Effector memory CD8-positive, alpha-beta T cell (primary cell): Measurements from ENCODE around the gene CLEC3A.
"Not testable (repeated sequence)": the region's sequence is repeated elsewhere in the genome, so short reads cannot be mapped to it uniquely, and the experiment has no call there.

Experiments
- ATAC-seq: fragments of 150-1000 bp; cut with Tn5 transposase; replicated peaks from 2 replicates; pipeline ENCODE4 v1.10.0; 2021; ENCODE audit warnings: mild to moderate bottlenecking, moderate library complexity
- DNase-seq, 3 experiments: peaks; one replicate each; pipeline ENCODE4 v3.0.0; 2021
- H3K27ac Mint-ChIP-seq, 2 donors: one replicate each; pipeline ENCODE4 v1.8.0; 2022; ENCODE audit warnings: mild to moderate bottlenecking in 2 of 2, mixed read lengths in 2 of 2, moderate library complexity in 2 of 2
- H3K27me3 Mint-ChIP-seq, 2 donors: one replicate each; pipeline ENCODE4 v1.8.0; 2022; ENCODE audit warnings: mixed read lengths in 2 of 2
- H3K36me3 Mint-ChIP-seq: one replicate; pipeline ENCODE4 v1.8.0; 2022; ENCODE audit warnings: mild to moderate bottlenecking, moderate library complexity, mixed read lengths; ENCODE audit not compliant: insufficient read depth
- H3K4me1 Mint-ChIP-seq, 2 donors: one replicate each; pipeline ENCODE4 v1.8.0; 2022; ENCODE audit warnings: low read depth in 2 of 2, mixed read lengths in 2 of 2
- H3K4me3 Mint-ChIP-seq, 2 donors: one replicate each; pipeline ENCODE4 v1.8.0; 2022; ENCODE audit warnings: mild to moderate bottlenecking in 2 of 2, mixed read lengths in 2 of 2, moderate library complexity in 2 of 2
- H3K9me3 Mint-ChIP-seq, 2 donors: one replicate each; pipeline ENCODE4 v1.8.0; 2022; ENCODE audit warnings: mixed read lengths in 2 of 2

The CLEC3A gene

GRCh38 chr16:78048319-78048718 is 26.0 kb downstream of the CLEC3A start:
- ATAC-seq (no peak), DNase-seq (no peak)
- H3K4me1 Mint-ChIP-seq, result no peaks in the 10 kb centered on the region
- no peak overlapping the region for H3K4me3 Mint-ChIP-seq
- H3K36me3 Mint-ChIP-seq, result peaks cover 8% of the 10 kb centered on the region
- H3K9me3 Mint-ChIP-seq, result no peaks in the 10 kb centered on the region
- peaks cover 29 to 44% of the 10 kb centered on the region in 2 donors for H3K27me3 Mint-ChIP-seq
- no peak overlapping the region for H3K27ac Mint-ChIP-seq

- peaks cover 33 to 50% of the 10 kb centered on the region in 2 donors for H3K27me3 Mint-ChIP-seq
- H3K4me3 Mint-ChIP-seq, result no peak overlapping the region
- H3K27ac Mint-ChIP-seq, result no peak overlapping the region
- DNase-seq, result no peak
- ATAC-seq, result no peak
- no peaks in the 10 kb centered on the region for H3K4me1 Mint-ChIP-seq
- H3K9me3 Mint-ChIP-seq, result no peaks in the 10 kb centered on the region
- H3K36me3 Mint-ChIP-seq, result no peaks in the 10 kb centered on the region
Measured at GRCh38 chr16:78050734-78051400, 28.5 kb downstream of the CLEC3A start.

DNA sequence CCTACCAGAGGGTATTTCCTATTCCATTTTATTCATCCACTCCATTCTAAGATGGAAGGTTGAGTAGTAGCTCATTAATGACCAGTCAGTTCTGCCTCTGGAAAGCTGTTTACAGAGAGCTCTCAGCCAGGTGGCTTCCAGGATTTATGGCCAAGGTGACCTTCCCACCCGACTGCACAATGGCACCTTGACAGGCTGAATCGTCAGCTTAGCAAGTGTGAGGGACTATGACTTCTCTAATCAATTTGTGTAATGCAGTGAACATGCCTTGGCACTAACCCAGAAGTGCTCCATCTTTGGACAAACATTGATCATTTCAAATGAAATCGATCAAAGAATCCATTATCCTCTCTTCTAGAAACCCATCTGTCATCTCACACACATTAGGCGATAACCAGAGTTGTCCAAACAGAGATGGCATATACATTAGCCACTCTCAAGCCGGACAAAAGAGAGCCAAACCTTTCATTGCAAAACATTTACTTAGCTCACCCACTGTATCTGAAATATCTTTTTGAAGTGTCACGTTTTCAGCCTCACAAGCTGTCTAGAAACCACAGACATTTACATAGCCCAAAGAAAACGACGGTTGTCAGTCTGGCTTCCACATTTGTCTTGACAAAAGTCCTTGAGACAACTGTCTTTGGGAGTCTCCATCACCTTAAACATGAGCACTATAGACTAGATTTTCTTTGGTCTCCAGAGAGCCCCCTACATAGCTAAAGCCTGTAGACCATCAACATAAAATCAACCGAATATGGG is 35.6 kb downstream of the CLEC3A start:
- H3K9me3 Mint-ChIP-seq, result no peaks in the 10 kb centered on the region
- DNase-seq (no peak), ATAC-seq (no peak)
- no peaks in the 10 kb centered on the region for H3K36me3 Mint-ChIP-seq
- peaks cover 41 to 56% of the 10 kb centered on the region in 2 donors for H3K27me3 Mint-ChIP-seq
- no peaks in the 10 kb centered on the region for H3K4me1 Mint-ChIP-seq
- no peak overlapping the region for H3K27ac Mint-ChIP-seq
- no peak overlapping the region for H3K4me3 Mint-ChIP-seq

DNA sequence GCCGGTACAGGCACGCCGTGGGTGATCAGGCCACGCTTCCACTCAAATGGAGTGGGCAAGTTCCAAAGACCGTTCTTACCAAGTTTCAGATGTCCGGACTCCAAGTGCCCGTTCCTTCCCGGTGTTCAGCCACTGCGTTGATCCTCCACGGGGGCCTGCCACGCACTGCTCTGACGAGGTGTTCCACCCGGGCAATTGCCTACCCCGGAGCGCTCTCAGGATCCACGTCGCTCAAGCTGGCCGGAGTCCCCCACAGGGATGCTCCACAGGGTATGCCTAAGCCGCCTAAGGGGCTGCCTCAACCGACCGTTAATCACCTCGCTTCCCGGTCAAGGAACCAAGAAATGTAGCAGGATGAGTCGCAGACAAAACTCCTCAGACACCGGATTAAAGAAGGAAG is 37.5 kb downstream of the CLEC3A start:
- not testable (repeated sequence) for ATAC-seq, H3K27ac Mint-ChIP-seq, H3K4me3 Mint-ChIP-seq, H3K9me3 Mint-ChIP-seq, H3K4me1 Mint-ChIP-seq, DNase-seq, H3K36me3 Mint-ChIP-seq
- peaks cover 33 to 44% of the 10 kb centered on the region in 2 donors for H3K27me3 Mint-ChIP-seq

DNA sequence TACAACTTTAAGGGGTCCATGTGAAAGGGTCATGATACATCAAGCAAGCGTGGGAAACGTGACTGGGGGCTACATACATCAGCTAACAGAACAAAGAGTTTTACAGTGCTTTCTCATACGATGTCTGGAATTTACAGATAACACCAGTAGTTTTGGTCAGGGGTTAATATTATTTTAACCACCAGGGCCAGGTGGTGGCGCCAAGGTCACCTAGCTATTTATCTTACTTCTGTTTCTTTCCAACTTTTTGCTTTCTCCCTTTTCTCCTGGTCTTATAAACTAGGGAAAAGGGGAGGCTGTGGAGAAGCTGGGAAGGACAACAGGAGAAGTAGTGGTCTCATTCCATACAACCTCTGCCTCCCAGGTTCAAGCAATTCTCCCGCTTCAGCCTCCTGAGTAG is 37.9 kb downstream of the CLEC3A start:
- Mint-ChIP-seq H3K4me1 (peaks cover 0 to under 1% of the 10 kb centered on the region in 2 donors), H3K4me3 (no peak overlapping the region), H3K27ac (no peak overlapping the region), H3K36me3 (no peaks in the 10 kb centered on the region), H3K9me3 (no peaks in the 10 kb centered on the region), H3K27me3 (peaks cover 36 to 47% of the 10 kb centered on the region in 2 donors)
- DNase-seq (no peak), ATAC-seq (no peak)

GRCh38 chr16:78060809-78061208 is 38.5 kb downstream of the CLEC3A start:
- Mint-ChIP-seq H3K36me3 (no peaks in the 10 kb centered on the region), H3K27ac (no peak overlapping the region), H3K4me3 (no peak overlapping the region), H3K4me1 (peaks cover 0 to 4% of the 10 kb centered on the region in 2 donors), H3K9me3 (no peaks in the 10 kb centered on the region), H3K27me3 (peaks cover 41 to 49% of the 10 kb centered on the region in 2 donors)
- no peak for ATAC-seq
- no peak for DNase-seq

- Mint-ChIP-seq H3K27me3 (peaks cover 18 to 26% of the 10 kb centered on the region in 2 donors), H3K9me3 (no peaks in the 10 kb centered on the region), H3K4me3 (no peak overlapping the region), H3K4me1 (peaks cover 0 to 4% of the 10 kb centered on the region in 2 donors), H3K27ac (no peak overlapping the region), H3K36me3 (no peaks in the 10 kb centered on the region)
- DNase-seq (no peak), ATAC-seq (no peak)
Measured at GRCh38 chr16:78065319-78065718, 43.0 kb downstream of the CLEC3A start.

GRCh38 chr16:78069913-78070312 is 47.6 kb downstream of the CLEC3A start:
- Mint-ChIP-seq H3K27me3 (peaks cover 26 to 39% of the 10 kb centered on the region in 2 donors), H3K4me1 (peaks cover 0 to 4% of the 10 kb centered on the region in 2 donors), H3K4me3 (no peak overlapping the region), H3K27ac (no peak overlapping the region), H3K9me3 (no peaks in the 10 kb centered on the region), H3K36me3 (no peaks in the 10 kb centered on the region)
- DNase-seq, result no peak
- ATAC-seq, result no peak

DNA sequence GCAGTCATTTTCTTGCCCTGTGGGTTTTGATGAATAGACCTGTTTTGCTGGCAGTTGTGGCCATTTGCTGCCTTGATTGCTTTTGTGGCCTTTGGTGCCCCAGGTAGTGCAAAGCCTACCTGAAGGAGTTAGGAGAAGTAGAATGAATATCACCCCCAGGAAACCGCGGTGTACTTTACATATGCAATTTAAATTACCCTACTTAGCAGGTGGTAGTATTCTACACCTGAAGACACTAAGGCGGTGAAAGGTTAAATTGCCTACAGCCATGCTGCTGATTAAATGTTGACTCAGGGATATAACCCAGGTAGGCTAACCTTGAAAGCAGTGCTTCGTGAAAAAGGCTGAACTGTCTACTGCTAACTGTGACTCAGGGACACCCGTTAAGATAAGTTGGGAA is 49.9 kb downstream of the CLEC3A start:
- ATAC-seq, result no peak
- Mint-ChIP-seq H3K4me3 (no peak overlapping the region), H3K27ac (no peak overlapping the region), H3K4me1 (no peaks in the 10 kb centered on the region), H3K9me3 (no peaks in the 10 kb centered on the region), H3K36me3 (no peaks in the 10 kb centered on the region), H3K27me3 (peaks cover 15 to 24% of the 10 kb centered on the region in 2 donors)
- DNase-seq, result no peak

GRCh38 chr16:78075800-78076199 is 53.5 kb downstream of the CLEC3A start:
- H3K27me3 Mint-ChIP-seq, result peaks cover 16 to 32% of the 10 kb centered on the region in 2 donors
- no peak overlapping the region for H3K4me3 Mint-ChIP-seq
- no peak for ATAC-seq
- no peak overlapping the region for H3K27ac Mint-ChIP-seq
- no peaks in the 10 kb centered on the region for H3K36me3 Mint-ChIP-seq
- DNase-seq, result no peak
- no peaks in the 10 kb centered on the region for H3K9me3 Mint-ChIP-seq
- no peaks in the 10 kb centered on the region for H3K4me1 Mint-ChIP-seq

DNA sequence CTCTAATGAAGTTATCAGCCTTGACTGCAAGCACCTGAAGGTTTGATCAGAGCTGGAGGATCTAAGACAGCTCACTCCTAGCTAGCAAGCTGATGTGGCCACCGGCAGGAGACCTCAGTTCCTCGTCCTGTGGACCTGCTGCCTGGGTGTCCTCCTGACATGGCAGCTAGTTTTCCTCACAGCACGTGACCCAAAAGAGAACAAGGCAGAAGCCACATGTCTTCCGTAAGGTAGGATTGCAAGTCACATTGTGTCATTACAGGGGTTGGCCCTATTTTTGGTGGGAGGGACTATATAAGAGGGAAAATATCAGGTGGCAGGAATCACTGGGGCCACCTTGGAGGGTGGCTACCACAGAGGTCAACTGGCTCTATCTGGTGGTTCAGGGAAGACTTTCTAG is 59.0 kb downstream of the CLEC3A start:
- Mint-ChIP-seq H3K27ac (no peak overlapping the region), H3K27me3 (peaks cover 30 to 35% of the 10 kb centered on the region in 2 donors), H3K4me3 (no peak overlapping the region), H3K36me3 (no peaks in the 10 kb centered on the region), H3K4me1 (no peaks in the 10 kb centered on the region), H3K9me3 (no peaks in the 10 kb centered on the region)
- ATAC-seq (no peak), DNase-seq (no peak)
